MM.1S (cell line): ENCODE results near the gene MANEAL.

Experiments used
- DNase-seq: peaks from one replicate; pipeline ENCODE4 v3.0.0-alpha.2; 2015
- H2AFZ ChIP-seq: fragments of 300-600 bp; sonication (generic); 2 replicates; pipeline ENCODE4 v1.6.0; 2016; ENCODE audit warnings: antibody characterized with exemption, low read length
- H3F3A ChIP-seq: fragments of 300-600 bp; sonication (generic); 2 replicates; pipeline ENCODE4 v1.6.1; 2016; ENCODE audit warnings: mild to moderate bottlenecking, antibody characterized with exemption, low read length, moderate library complexity, mixed read lengths; ENCODE audit not compliant: insufficient read depth
- H3K27ac ChIP-seq: fragments of 300-600 bp; sonication (generic); 2 replicates; pipeline ENCODE4 v1.5.1; 2016; ENCODE audit warnings: mild to moderate bottlenecking, low read length
- H3K27me3 ChIP-seq: fragments of 300-600 bp; sonication (generic); replicated peaks from 2 replicates; pipeline ENCODE4 v1.6.0; 2016; ENCODE audit warnings: low read length; ENCODE audit not compliant: insufficient read depth
- H3K36me3 ChIP-seq: fragments of 300-600 bp; sonication (generic); replicated peaks from 2 replicates; pipeline ENCODE4 v1.6.1; 2016; ENCODE audit warnings: mild to moderate bottlenecking, low read length, mixed read lengths; ENCODE audit not compliant: insufficient read depth
- H3K4me1 ChIP-seq: fragments of 300-600 bp; sonication (generic); 2 replicates; pipeline ENCODE4 v1.6.1; 2016; ENCODE audit warnings: low read length, mixed read lengths
- H3K4me2 ChIP-seq: fragments of 300-600 bp; sonication (generic); 2 replicates; pipeline ENCODE4 v1.6.0; 2016; ENCODE audit warnings: low read depth, low read length
- H3K4me3 ChIP-seq: fragments of 300-600 bp; sonication (generic); 2 replicates; pipeline ENCODE4 v1.5.1; 2016; ENCODE audit warnings: low read length, mixed read lengths
- H3K79me2 ChIP-seq: fragments of 300-600 bp; sonication (generic); 2 replicates; pipeline ENCODE4 v1.6.1; 2016; ENCODE audit warnings: mixed run types, low read length, mixed read lengths
- H3K9ac ChIP-seq: fragments of 300-600 bp; sonication (generic); 2 replicates; pipeline ENCODE4 v1.6.1; 2016; ENCODE audit warnings: low read length, mixed read lengths
- H3K9me2 ChIP-seq: fragments of 300-600 bp; sonication (generic); replicated peaks from 2 replicates; pipeline ENCODE4 v1.6.1; 2016; ENCODE audit warnings: mild to moderate bottlenecking, low read length, mixed read lengths; ENCODE audit not compliant: insufficient read depth
- H3K9me3 ChIP-seq: fragments of 300-600 bp; sonication (generic); replicated peaks from 2 replicates; pipeline ENCODE4 v1.6.1; 2016; ENCODE audit warnings: mild to moderate bottlenecking, low read length, mixed read lengths; ENCODE audit not compliant: insufficient read depth
- H4K20me1 ChIP-seq: fragments of 300-600 bp; sonication (generic); 2 replicates; pipeline ENCODE4 v1.6.1; 2016; ENCODE audit warnings: mild to moderate bottlenecking, low read length, moderate library complexity, mixed read lengths; ENCODE audit not compliant: insufficient read depth
- CTCF ChIP-seq: fragments of 300-600 bp; sonication (generic); IDR thresholded peaks from 2 replicates; pipeline ENCODE4 v1.5.1; 2016; ENCODE audit warnings: antibody characterized with exemption, low read length, mixed read lengths
- EZH2 ChIP-seq: fragments of 300-600 bp; sonication (generic); optimal IDR thresholded peaks from 2 replicates; pipeline ENCODE3; 2017; ENCODE audit warnings: low read depth, mild to moderate bottlenecking, antibody characterized with exemption, low read length, mixed read lengths
- EZH2phosphoT487 ChIP-seq: fragments of 300-600 bp; sonication (generic); IDR thresholded peaks from 2 replicates; pipeline ENCODE4 v1.6.1; 2018; ENCODE audit warnings: antibody characterized with exemption, low read length

Gene MANEAL

GRCh38 chr1:37762516-37762915 is 31.1 kb upstream of the MANEAL start:
- Histone ChIP-seq H3K9me3 (no peaks in the 10 kb centered on the region), H2AFZ (no peak overlapping the region), H3F3A (no peaks in the 10 kb centered on the region), H3K4me2 (no peak overlapping the region), H3K27me3 (peaks cover 60% of the 10 kb centered on the region), H3K9me2 (no peaks in the 10 kb centered on the region), H3K4me3 (no peak overlapping the region), H3K9ac (no peak overlapping the region), H3K36me3 (no peaks in the 10 kb centered on the region), H3K27ac (no peak overlapping the region), H3K4me1 (peaks cover 7% of the 10 kb centered on the region; the same call in 1 of the 2 replicates), H3K79me2 (no peaks in the 10 kb centered on the region), H4K20me1 (no peaks in the 10 kb centered on the region)
- no peak for DNase-seq
- TF ChIP-seq EZH2 (no peak), CTCF (no peak), EZH2phosphoT487 (no peak)

GRCh38 chr1:37763791-37764413 is 29.7 kb upstream of the MANEAL start:
- no peaks in the 10 kb centered on the region for H4K20me1 ChIP-seq
- no peak overlapping the region for H3K9ac ChIP-seq
- no peak overlapping the region for H2AFZ ChIP-seq
- no peak for TF ChIP-seq CTCF
- TF ChIP-seq EZH2phosphoT487: no peak
- TF ChIP-seq EZH2: no peak
- no peaks in the 10 kb centered on the region for H3K9me2 ChIP-seq
- no peak overlapping the region for H3K4me2 ChIP-seq
- H3K4me3 ChIP-seq: no peak overlapping the region
- H3F3A ChIP-seq: no peaks in the 10 kb centered on the region
- no peak for DNase-seq
- H3K9me3 ChIP-seq: no peaks in the 10 kb centered on the region
- H3K36me3 ChIP-seq: no peaks in the 10 kb centered on the region
- peaks cover 7% of the 10 kb centered on the region; the same call in 1 of the 2 replicates for H3K4me1 ChIP-seq
- H3K79me2 ChIP-seq: no peaks in the 10 kb centered on the region
- no peak overlapping the region for H3K27ac ChIP-seq
- peaks cover 60% of the 10 kb centered on the region for H3K27me3 ChIP-seq

- peaks cover 7% of the 10 kb centered on the region; the same call in 1 of the 2 replicates for H3K4me1 ChIP-seq
- no peaks in the 10 kb centered on the region for H3K9me3 ChIP-seq
- no peaks in the 10 kb centered on the region for H4K20me1 ChIP-seq
- H3K79me2 ChIP-seq: no peaks in the 10 kb centered on the region
- DNase-seq: peak; percentile 42
- no peak overlapping the region for H3K4me3 ChIP-seq
- no peak overlapping the region for H3K27ac ChIP-seq
- peaks cover 60% of the 10 kb centered on the region for H3K27me3 ChIP-seq
- no peak for TF ChIP-seq EZH2phosphoT487
- no peak for TF ChIP-seq CTCF
- TF ChIP-seq EZH2: no peak
- H3K4me2 ChIP-seq: no peak overlapping the region
- no peaks in the 10 kb centered on the region for H3F3A ChIP-seq
- no peaks in the 10 kb centered on the region for H3K36me3 ChIP-seq
- H3K9me2 ChIP-seq: no peaks in the 10 kb centered on the region
- no peak overlapping the region for H2AFZ ChIP-seq
- no peak overlapping the region for H3K9ac ChIP-seq
Measured at GRCh38 chr1:37764414-37764825, 29.2 kb upstream of the MANEAL start.
